IMR-90 (cell line): ENCODE results near the gene GSK3B.

Source experiments
- CEBPB ChIP-seq: IDR thresholded peaks from 2 replicates; pipeline ENCODE4 v1.6.1; 2012; ENCODE audit warnings: low read depth, low read length, improper control_type of control experiment
- CTCF ChIP-seq: conservative IDR thresholded peaks from 2 replicates; pipeline ENCODE4 v1.5.1; 2012; ENCODE audit warnings: mild to moderate bottlenecking, low read depth, low read length, improper control_type of control experiment
- ELK1 ChIP-seq: fragments of 150-350 bp; IDR thresholded peaks from 2 replicates; pipeline ENCODE4 v1.6.1; 2016; ENCODE audit warnings: low read depth, mild to moderate bottlenecking, low read length, moderate library complexity, borderline replicate concordance
- MAFK ChIP-seq: IDR thresholded peaks from 2 replicates; pipeline ENCODE4 v1.6.1; 2012; ENCODE audit warnings: low read depth, low read length, improper control_type of control experiment
- MXI1 ChIP-seq: IDR thresholded peaks from 2 replicates; pipeline ENCODE4 v1.6.1; 2012; ENCODE audit warnings: low read depth, mild to moderate bottlenecking, low read length, moderate library complexity, borderline replicate concordance
- POLR2A ChIP-seq: IDR thresholded peaks from 2 replicates; pipeline ENCODE4 v1.6.1; 2012; ENCODE audit warnings: mild to moderate bottlenecking, low read depth, low read length
- RAD21 ChIP-seq: IDR thresholded peaks from 2 replicates; pipeline ENCODE4 v1.6.1; 2012; ENCODE audit warnings: low read length, improper control_type of control experiment
- RFX5 ChIP-seq: IDR thresholded peaks from 2 replicates; pipeline ENCODE4 v1.8.0; 2012; ENCODE audit warnings: low read depth, mild to moderate bottlenecking, low read length, moderate library complexity

- TF ChIP-seq ELK1 (no peak), CEBPB (no peak), RFX5 (no peak), RAD21 (no peak), CTCF (no peak), MAFK (no peak), POLR2A (no peak), MXI1 (no peak)
Measured at GRCh38 chr3:119808843-119809242, 285.4 kb downstream of the GSK3B start.
